OCI-LY3 (cell line): ENCODE data around the gene SLC27A1.

Experiments used
- H2AFZ ChIP-seq: fragments of 200-600, 300-600 bp; shearing (Covaris generic); 2 replicates; pipeline ENCODE4 v1.6.0; 2014; ENCODE audit warnings: antibody characterized with exemption, low read depth, low read length
- H3K27ac ChIP-seq: fragments of 200-600, 300-600 bp; sonication (generic); 2 replicates; pipeline ENCODE4 v1.5.1; 2014; ENCODE audit warnings: mild to moderate bottlenecking, low read length, moderate library complexity, mixed read lengths
- H3K27me3 ChIP-seq: fragments of 200-600, 300-600 bp; sonication (generic); 2 replicates; pipeline ENCODE4 v1.6.1; 2014; ENCODE audit warnings: low read depth, low read length, mixed read lengths
- H3K36me3 ChIP-seq: fragments of 200-600, 300-600 bp; sonication (generic); replicated peaks from 2 replicates; pipeline ENCODE3; 2014; ENCODE audit warnings: low read depth, low read length, mixed read lengths
- H3K4me1 ChIP-seq: fragments of 300-600, 200-600 bp; sonication (generic); 2 replicates; pipeline ENCODE4 v1.6.1; 2014; ENCODE audit warnings: low read length, mixed read lengths
- H3K4me2 ChIP-seq: fragments of 200-600, 300-600 bp; sonication (generic); 2 replicates; pipeline ENCODE4 v1.6.1; 2014; ENCODE audit warnings: low read length, mixed read lengths
- H3K4me3 ChIP-seq: fragments of 300-600, 200-600 bp; sonication (generic); 2 replicates; pipeline ENCODE4 v1.5.1; 2014; ENCODE audit warnings: antibody characterized with exemption, mild to moderate bottlenecking, low read length, moderate library complexity
- H3K79me2 ChIP-seq: fragments of 300-600, 200-600 bp; shearing (Covaris generic); 2 replicates; pipeline ENCODE4 v1.6.1; 2014; ENCODE audit warnings: mild to moderate bottlenecking, low read length, mixed read lengths
- H3K9ac ChIP-seq: fragments of 300-600, 200-600 bp; shearing (Covaris generic); 2 replicates; pipeline ENCODE4 v1.6.0; 2014; ENCODE audit warnings: mild to moderate bottlenecking, low read length, moderate library complexity
- H3K9me3 ChIP-seq: fragments of 200-600, 300-600 bp; shearing (Covaris generic); 2 replicates; pipeline ENCODE4 v1.6.1; 2014; ENCODE audit warnings: low read length, mixed read lengths; ENCODE audit not compliant: insufficient read depth
- H4K20me1 ChIP-seq: fragments of 200-600, 300-600 bp; sonication (generic); 2 replicates; pipeline ENCODE4 v1.6.1; 2016; ENCODE audit warnings: low read length, mixed read lengths; ENCODE audit not compliant: insufficient read depth
- CTCF ChIP-seq: fragments of 200-600, 300-600 bp; sonication (generic); IDR thresholded peaks from 2 replicates; pipeline ENCODE4 v1.5.1; 2014; ENCODE audit warnings: antibody characterized with exemption, low read length, low read depth
- EZH2phosphoT487 ChIP-seq: fragments of 200-600 bp; shearing (Covaris generic); IDR thresholded peaks from 2 replicates; pipeline ENCODE4 v1.6.1; 2018; ENCODE audit warnings: antibody characterized with exemption, mixed run types, low read depth

Gene SLC27A1

GRCh38 chr19:17489392-17490030, 19.2 kb downstream of the SLC27A1 start:
- H3K36me3 ChIP-seq = no peaks in the 10 kb centered on the region
- H3K4me1 ChIP-seq = peaks cover 7% of the 10 kb centered on the region; the same call in 1 of the 2 replicates
- no peak overlapping the region for H3K27ac ChIP-seq
- H3K9me3 ChIP-seq = no peaks in the 10 kb centered on the region
- H2AFZ ChIP-seq = no peak overlapping the region
- TF ChIP-seq EZH2phosphoT487 (no peak), CTCF (no peak)
- H4K20me1 ChIP-seq = no peaks in the 10 kb centered on the region
- H3K4me3 ChIP-seq = no peak overlapping the region
- H3K9ac ChIP-seq = no peak overlapping the region
- no peaks in the 10 kb centered on the region for H3K79me2 ChIP-seq
- H3K27me3 ChIP-seq = no peaks in the 10 kb centered on the region
- H3K4me2 ChIP-seq = no peak overlapping the region

GRCh38 chr19:17490411-17490810, 20.1 kb downstream of the SLC27A1 start:
- Histone ChIP-seq H4K20me1 (no peaks in the 10 kb centered on the region), H3K36me3 (no peaks in the 10 kb centered on the region), H2AFZ (no peak overlapping the region), H3K27me3 (no peaks in the 10 kb centered on the region), H3K4me1 (peaks cover 7% of the 10 kb centered on the region; the same call in 1 of the 2 replicates), H3K27ac (no peak overlapping the region), H3K4me3 (no peak overlapping the region), H3K79me2 (no peaks in the 10 kb centered on the region), H3K9me3 (no peaks in the 10 kb centered on the region), H3K9ac (no peak overlapping the region), H3K4me2 (no peak overlapping the region)
- TF ChIP-seq EZH2phosphoT487 = no peak
- no peak for TF ChIP-seq CTCF

- TF ChIP-seq CTCF = no peak
- no peak for TF ChIP-seq EZH2phosphoT487
- Histone ChIP-seq H3K27ac (no peak overlapping the region), H3K36me3 (no peaks in the 10 kb centered on the region), H3K4me3 (no peak overlapping the region), H3K79me2 (no peaks in the 10 kb centered on the region), H3K9me3 (no peaks in the 10 kb centered on the region), H2AFZ (no peak overlapping the region), H4K20me1 (no peaks in the 10 kb centered on the region), H3K27me3 (no peaks in the 10 kb centered on the region), H3K4me1 (peaks cover 11% of the 10 kb centered on the region), H3K4me2 (no peak overlapping the region), H3K9ac (no peak overlapping the region)
Measured at GRCh38 chr19:17491287-17491686, 21.0 kb downstream of the SLC27A1 start.

GRCh38 chr19:17495639-17496296, 25.4 kb downstream of the SLC27A1 start:
- Histone ChIP-seq H3K27ac (no peak overlapping the region), H4K20me1 (no peaks in the 10 kb centered on the region)

More at GRCh38 chr19:17495639-17496296, 25.4 kb downstream of the SLC27A1 start:
- Histone ChIP-seq H3K27me3 (no peaks in the 10 kb centered on the region), H2AFZ (no peak overlapping the region), H3K79me2 (no peaks in the 10 kb centered on the region), H3K4me1 (peaks cover 7% of the 10 kb centered on the region), H3K9ac (no peak overlapping the region), H3K4me3 (no peak overlapping the region), H3K36me3 (no peaks in the 10 kb centered on the region), H3K4me2 (peak overlapping the region; percentile 54), H3K9me3 (no peaks in the 10 kb centered on the region)
- TF ChIP-seq EZH2phosphoT487 (no peak), CTCF (no peak)
